RWPE2 (cell line): Measurements from ENCODE around the gene PFDN1.

Experiments
- ATAC-seq: fragments of 200-7000 bp; cut with Tn5 transposase; 3 replicates; pipeline ENCODE4 v1.9.1; 2021; ENCODE audit warnings: low read depth
- DNase-seq: peaks from one replicate; pipeline ENCODE4 v3.0.0-alpha.2; 2020; ENCODE audit warnings: low spot score
- H3K27ac ChIP-seq: fragments of 450-650 bp; 2 replicates; pipeline ENCODE4 v1.5.1; 2017; ENCODE audit warnings: mild to moderate bottlenecking; ENCODE audit not compliant: poor library complexity, severe bottlenecking
- H3K27me3 ChIP-seq: fragments of 250-450 bp; sonication (Bioruptor Pico); 2 replicates; pipeline ENCODE4 v1.5.1; 2021; ENCODE audit warnings: mild to moderate bottlenecking, moderate library complexity; ENCODE audit not compliant: insufficient read depth, poor library complexity, severe bottlenecking
- H3K36me3 ChIP-seq: fragments of 250-450 bp; sonication (Bioruptor Pico); 2 replicates; pipeline ENCODE4 v1.5.1; 2020; ENCODE audit warnings: low read depth, mild to moderate bottlenecking, moderate library complexity
- H3K4me1 ChIP-seq: fragments of 250-450 bp; sonication (Bioruptor Pico); 2 replicates; pipeline ENCODE4 v1.5.1; 2021; ENCODE audit warnings: mild to moderate bottlenecking, moderate library complexity; ENCODE audit not compliant: insufficient read depth, poor library complexity, severe bottlenecking
- H3K4me3 ChIP-seq: fragments of 250-450 bp; sonication (Bioruptor Pico); 2 replicates; pipeline ENCODE4 v1.5.1; 2021; ENCODE audit warnings: mild to moderate bottlenecking, moderate library complexity; ENCODE audit not compliant: severe bottlenecking
- H3K9me3 ChIP-seq: fragments of 250-450 bp; sonication (Bioruptor Pico); 2 replicates; pipeline ENCODE4 v1.5.1; 2021; ENCODE audit warnings: mild to moderate bottlenecking, moderate library complexity; ENCODE audit not compliant: severe bottlenecking
- CTCF ChIP-seq: fragments of 450-650 bp; IDR thresholded peaks from one replicate; pipeline ENCODE4 v1.5.1; 2017; ENCODE audit warnings: mild to moderate bottlenecking, moderate library complexity; ENCODE audit not compliant: poor library complexity, severe bottlenecking

PFDN1 gene

GRCh38 chr5:140228364-140228837, 74.5 kb downstream of the PFDN1 start:
- ATAC-seq (no peak), DNase-seq (no peak)
- TF ChIP-seq CTCF, result no peak
- Histone ChIP-seq H3K27me3 (no peaks in the 10 kb centered on the region), H3K27ac (no peak overlapping the region), H3K4me3 (no peak overlapping the region), H3K4me1 (no peaks in the 10 kb centered on the region), H3K9me3 (no peaks in the 10 kb centered on the region), H3K36me3 (no peaks in the 10 kb centered on the region)

GRCh38 chr5:140227046-140227445, 75.9 kb downstream of the PFDN1 start:
- no peak for DNase-seq
- Histone ChIP-seq H3K27me3 (no peaks in the 10 kb centered on the region), H3K4me3 (no peak overlapping the region), H3K4me1 (peaks cover 2% of the 10 kb centered on the region), H3K36me3 (no peaks in the 10 kb centered on the region), H3K9me3 (no peaks in the 10 kb centered on the region), H3K27ac (no peak overlapping the region)
- no peak for ATAC-seq
- TF ChIP-seq CTCF, result no peak

- H3K4me1 ChIP-seq, result peaks cover 19% of the 10 kb centered on the region
- no peak overlapping the region for H3K27ac ChIP-seq
- H3K9me3 ChIP-seq, result no peaks in the 10 kb centered on the region
- DNase-seq (no peak), ATAC-seq (no peak)
- no peaks in the 10 kb centered on the region for H3K36me3 ChIP-seq
- no peak for TF ChIP-seq CTCF
- no peak overlapping the region for H3K4me3 ChIP-seq
- H3K27me3 ChIP-seq, result no peaks in the 10 kb centered on the region
These were observed 77.5 kb downstream of the PFDN1 start for GRCh38 chr5:140225396-140225795.

- TF ChIP-seq CTCF, result no peak
- no peaks in the 10 kb centered on the region for H3K27me3 ChIP-seq
- no peaks in the 10 kb centered on the region for H3K9me3 ChIP-seq
- no peaks in the 10 kb centered on the region for H3K36me3 ChIP-seq
- H3K27ac ChIP-seq, result no peak overlapping the region
- ATAC-seq (no peak), DNase-seq (no peak)
- peaks cover 24% of the 10 kb centered on the region for H3K4me1 ChIP-seq
- H3K4me3 ChIP-seq, result no peak overlapping the region
These were observed 78.2 kb downstream of the PFDN1 start for GRCh38 chr5:140224658-140225057.

- H3K9me3 ChIP-seq, result no peaks in the 10 kb centered on the region
- no peaks in the 10 kb centered on the region for H3K27me3 ChIP-seq
- ATAC-seq (no peak), DNase-seq (no peak)
- peaks cover 24% of the 10 kb centered on the region for H3K4me1 ChIP-seq
- no peak overlapping the region for H3K27ac ChIP-seq
- no peak overlapping the region for H3K4me3 ChIP-seq
- H3K36me3 ChIP-seq, result no peaks in the 10 kb centered on the region
- TF ChIP-seq CTCF, result no peak
These were observed 79.3 kb downstream of the PFDN1 start for GRCh38 chr5:140223567-140223966.
